K562 (cell line): Measurements from ENCODE around the gene LY6G6F. TPM values are rescaled to one million over a fixed set of nuclear protein-coding genes. Genes with fewer than 3 reads are reported as not detected.

Experiments
- AFF1 ChIP-seq, 2 experiments: fragments of 450-650 bp; IDR thresholded peaks; 2 replicates each; pipeline ENCODE4 v1.6.1; 2018; ENCODE audit warnings: mild to moderate bottlenecking in 2 of 2, low read depth in 1 of 2; ENCODE audit not compliant: partially characterized antibody in 2 of 2
- ATF7 ChIP-seq: fragments of 450-650 bp; IDR thresholded peaks from 2 replicates; pipeline ENCODE4 v1.7.1; 2014; ENCODE audit warnings: mild to moderate bottlenecking, moderate library complexity
- BRD4 ChIP-seq: fragments of 200-600 bp; sonication (generic); IDR thresholded peaks from 2 replicates; pipeline ENCODE4 v1.6.1; 2017; ENCODE audit warnings: inconsistent platforms
- CBX2 ChIP-seq: fragments of 200-600 bp; sonication (generic); IDR thresholded peaks from one replicate; pipeline ENCODE4 v1.6.1; 2012; ENCODE audit warnings: mild to moderate bottlenecking, low read length, inconsistent platforms; ENCODE audit not compliant: insufficient read depth, poor library complexity, severe bottlenecking
- CHD7 ChIP-seq: fragments of 200-600 bp; sonication (generic); IDR thresholded peaks from one replicate; pipeline ENCODE4 v1.6.1; 2012; ENCODE audit warnings: mild to moderate bottlenecking, low read depth, low read length, inconsistent platforms
- HLTF ChIP-seq: fragments of 450-650 bp; IDR thresholded peaks from 2 replicates; pipeline ENCODE4 v1.6.1; 2016
- HNRNPUL1 ChIP-seq: fragments of 200-400 bp; formaldehyde crosslinking; IDR thresholded peaks from 2 replicates; pipeline ENCODE4 v1.6.1; 2017; ENCODE audit warnings: low read length
- KDM5B ChIP-seq: fragments of 200-600 bp; sonication (generic); IDR thresholded peaks from 2 replicates; pipeline ENCODE4 v1.6.1; 2012; ENCODE audit warnings: low read depth, mild to moderate bottlenecking, moderate library complexity, low read length, control low read depth, inconsistent platforms; ENCODE audit not compliant: insufficient replicate concordance
- TEAD1 ChIP-seq, 2 experiments: fragments of 450-650 bp in 1 of 2; sonication (generic) in 1 of 2; formaldehyde crosslinking; IDR thresholded peaks; 2 replicates each; pipeline versions ENCODE4 v1.4.0 to v1.8.0; 2020 to 2022; ENCODE audit warnings: mild to moderate bottlenecking in 2 of 2, missing genetic modification reagents in 1 of 2
- polyA plus RNA-seq, 8 experiments: library from polyadenylated mRNA; depleted of rRNA in 4 of 8; stranded (reverse) in 5 of 8; unstranded in 3 of 8; fragments of >200 nt; fragmentation: Nextera tagmentation in 2 of 8; fragmentation: Illumina TruSeq in 1 of 8; extraction: Ambion mirVana in 2 of 8; extraction: Trizol in 1 of 8; gene quantifications; 2 replicates each; pipeline versions ENCODE4 v1.2.1 to v1.2.3, GENCODE V29; 2011 to 2014; ENCODE audit warnings: inconsistent platforms in 1 of 8, missing spikeins in 1 of 8
- total RNA-seq, 7 experiments: library from RNA; depleted of rRNA in 6 of 7; stranded (reverse); fragments of >200 nt in 6 of 7; fragmentation: Illumina TruSeq in 2 of 7; extraction: Trizol in 2 of 7; gene quantifications; 2 replicates each; pipeline versions ENCODE4 v1.2.1 to v1.2.3, GENCODE V29; 2011 to 2021; ENCODE audit warnings: low replicate concordance in 1 of 7

LY6G6F gene
- total and polyA plus RNA-seq, 9 of the 15 experiments (the other 6 are each of a cell fraction or from before 2014, with no cell fraction given) = 0.14 to 0.50 (median 0.28) TPM; not detected in 2

- TF ChIP-seq CHD7 (peak; percentile 36), CBX2 (no peak), AFF1 (IDR thresholded peaks at IDR 0.05; ENCODE audit: low read depth in 1 of 2, partially characterized antibody in 2 of 2) (peak; percentile 60 to 71), TEAD1 (CRISPR knock-in tag; IDR thresholded peaks at IDR 0.05) (peak in 1 of 2 experiments; percentile 52; a peak in 1 of 4 replicates), BRD4 (peak; percentile 85), HLTF (no peak), ATF7 (no peak), HNRNPUL1 (no peak; the same call in 1 of the 2 replicates), KDM5B (peak; percentile 88)
These were observed 29.5 kb downstream of the LY6G6F start, which contains the start of gene CLIC1 (continued) for GRCh38 chr6:31736021-31736767.
